NK-92 treated with Interleukin-12 subunit alpha and Interleukin-12 subunit beta, amount 100 ng/mL, for 24 hours (cell line): ENCODE data around the gene MRM2.
A peak's percentile ranks its signal among the peaks of the same experiment; 100 is the strongest.

Experiments
- DNase-seq: peaks from one replicate; lab custom pipeline; 2025; lab: John Stamatoyannopoulos, UW

The MRM2 gene

DNA sequence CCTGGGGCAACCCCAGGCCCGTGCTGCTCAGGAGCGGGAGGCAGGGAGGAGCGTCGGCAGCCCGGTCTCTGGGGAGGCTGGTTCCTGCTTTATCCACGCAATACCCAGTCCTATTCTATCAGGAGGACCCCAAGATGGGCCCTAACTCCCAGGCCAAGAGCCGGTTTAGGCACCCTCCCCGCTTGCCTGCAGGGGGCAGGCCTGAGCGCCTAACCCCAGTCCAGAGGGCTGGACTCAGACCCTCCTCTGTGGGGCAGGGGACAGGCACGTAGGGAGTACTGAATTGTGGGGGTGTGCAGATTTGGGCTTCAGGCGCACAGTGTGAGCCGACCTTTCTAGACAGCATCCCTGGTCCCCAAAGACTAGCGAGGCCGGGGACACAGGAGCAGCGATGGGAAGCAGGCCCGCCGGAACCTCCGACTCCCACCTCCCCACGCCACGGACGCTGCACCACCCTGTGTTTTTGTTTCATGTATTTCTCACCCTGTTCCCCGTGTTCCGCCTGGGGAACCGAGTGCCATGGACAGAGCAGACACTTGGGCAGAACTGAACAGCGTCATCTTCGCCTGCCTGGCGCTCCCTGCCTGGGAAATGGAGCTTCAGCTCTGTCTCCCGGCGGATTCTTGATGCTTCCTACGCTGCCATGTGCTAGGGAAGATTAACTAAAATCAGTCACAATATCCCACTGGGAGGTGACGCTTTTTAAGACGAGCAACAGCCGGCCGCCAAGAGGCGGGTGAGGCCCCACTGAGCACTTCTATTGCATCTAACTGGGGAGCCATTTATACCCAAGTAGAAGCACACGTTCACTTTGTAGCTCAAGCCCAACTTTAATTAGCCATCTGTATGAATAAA lies 5.4 kb upstream of the MRM2 start:
- no peak for DNase-seq

- no peak for DNase-seq
Measured at GRCh38 chr7:2245883-2246675, 4.1 kb upstream of the MRM2 start.

GRCh38 chr7:2244404-2244995 lies 2.5 kb upstream of the MRM2 start:
- DNase-seq: no peak

DNA sequence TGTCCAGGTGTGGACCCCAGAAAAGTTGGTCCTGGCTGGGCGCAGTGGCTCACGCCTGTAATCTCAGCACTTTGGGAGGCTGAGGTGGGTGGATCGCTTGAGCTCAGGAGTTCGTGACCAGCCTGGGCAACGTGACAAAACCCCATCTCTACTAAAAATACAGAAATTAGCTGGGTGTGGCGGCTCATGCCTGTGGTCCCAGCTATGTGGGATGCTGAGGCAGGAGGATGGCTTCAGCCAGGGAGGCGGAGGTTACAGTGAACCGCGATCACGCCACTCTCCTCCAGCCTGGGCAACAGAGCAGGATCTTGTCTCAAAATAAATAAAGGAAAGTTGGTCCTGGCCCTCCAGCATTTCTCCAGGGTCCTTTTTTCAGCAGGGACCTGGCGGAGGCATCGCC lies 1.5 kb upstream of the MRM2 start:
- DNase-seq: no peak

- DNase-seq: no peak
Measured at GRCh38 chr7:2242541-2243429, 780 bp upstream of the MRM2 start.

- no peak for DNase-seq
Measured at GRCh38 chr7:2239242-2239641, 2.8 kb downstream of the MRM2 start.

DNA sequence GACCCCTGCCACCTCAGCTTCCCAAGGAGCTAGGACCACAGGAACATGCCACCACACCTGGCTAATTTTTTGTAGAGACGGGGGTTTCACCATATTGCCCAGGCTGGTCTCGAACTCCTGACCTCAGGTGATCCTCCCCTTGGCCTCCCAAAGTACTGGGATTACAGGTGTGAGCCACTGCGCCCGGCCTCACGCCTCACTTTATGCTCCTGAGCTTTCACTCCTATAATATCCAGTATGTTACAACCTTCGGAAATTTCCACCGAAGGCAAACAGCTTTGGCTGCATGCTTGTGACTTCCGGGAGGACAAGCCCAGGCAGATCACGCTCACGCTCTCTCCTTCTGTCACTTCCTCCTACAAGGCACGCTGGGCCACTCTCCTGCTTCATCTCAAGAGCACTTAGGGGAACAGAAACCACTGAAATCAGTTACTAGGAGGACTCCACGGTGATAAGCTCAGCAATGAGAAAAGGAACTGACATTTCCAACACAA lies 4.8 kb downstream of the MRM2 start:
- no peak for DNase-seq

GRCh38 chr7:2233926-2234325 lies 8.1 kb downstream of the MRM2 start:
- no peak for DNase-seq

GRCh38 chr7:2232766-2233520 lies 9.1 kb downstream of the MRM2 start, which contains the start of gene MAD1L1:
Gene MAD1L1, minus strand, starts transcription at chr7:2232945. Its CDS starts 2,812 bp downstream, at chr7:2230133.
- peak; percentile 66 for DNase-seq

DNA sequence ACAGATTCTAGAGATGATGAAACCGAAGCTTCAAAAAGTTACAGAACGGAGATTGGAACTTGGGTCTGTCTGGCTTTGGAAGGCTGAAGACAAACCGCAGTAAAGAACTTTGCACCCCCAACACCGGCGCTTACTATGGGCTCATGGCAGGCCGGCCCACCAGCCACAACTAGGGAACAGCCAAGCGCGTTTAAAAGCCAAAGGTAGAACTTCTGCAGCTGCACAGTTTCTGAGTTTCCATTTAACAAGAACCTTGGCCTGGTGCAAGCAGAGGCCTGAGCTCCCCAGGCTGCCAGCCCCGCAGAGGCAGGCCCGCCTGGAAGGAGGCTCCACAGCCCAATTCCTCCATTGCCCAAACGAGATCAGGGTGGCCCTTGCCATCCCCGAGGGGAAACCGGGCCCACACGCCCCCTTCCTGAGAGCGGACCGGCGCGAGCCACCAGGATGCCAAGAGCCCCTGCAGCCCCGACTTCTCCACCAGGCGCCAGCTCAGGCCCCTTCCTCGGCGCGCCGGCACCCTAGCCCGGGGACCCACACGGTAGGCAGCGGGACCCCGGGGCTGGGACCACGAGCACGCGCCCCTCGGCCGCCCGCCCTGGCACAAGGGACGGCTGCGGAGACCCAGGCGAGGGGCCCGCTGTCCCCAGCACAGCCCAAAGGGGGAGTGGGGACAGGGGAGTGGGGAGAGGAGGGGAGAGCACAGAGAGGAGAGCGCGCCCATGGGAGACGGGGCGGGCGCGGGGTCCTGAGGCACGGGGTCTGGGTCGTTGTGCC lies 9.8 kb downstream of the MRM2 start:
- no peak for DNase-seq

DNA sequence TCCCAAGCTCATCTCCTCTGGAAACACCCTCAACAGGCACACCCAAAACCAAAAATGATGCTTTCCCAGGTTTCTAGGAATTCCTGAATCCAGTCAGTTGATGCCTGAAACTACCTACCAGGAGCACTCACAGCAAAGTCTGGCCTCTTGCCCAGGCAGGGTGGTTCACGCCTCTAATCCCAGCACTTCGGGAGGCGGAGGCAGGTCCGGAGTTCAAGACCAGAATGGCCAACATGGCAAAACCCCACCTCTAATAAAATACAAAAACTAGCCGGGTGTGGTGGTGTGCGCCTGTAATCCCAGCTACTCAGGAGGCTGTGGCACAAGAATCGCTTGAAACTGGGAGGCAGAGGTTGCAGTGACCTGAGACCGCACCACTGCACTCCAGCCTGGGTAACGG lies 11.1 kb downstream of the MRM2 start:
- DNase-seq: no peak

- DNase-seq: no peak
Measured at GRCh38 chr7:2230226-2230625, 11.8 kb downstream of the MRM2 start.

DNA sequence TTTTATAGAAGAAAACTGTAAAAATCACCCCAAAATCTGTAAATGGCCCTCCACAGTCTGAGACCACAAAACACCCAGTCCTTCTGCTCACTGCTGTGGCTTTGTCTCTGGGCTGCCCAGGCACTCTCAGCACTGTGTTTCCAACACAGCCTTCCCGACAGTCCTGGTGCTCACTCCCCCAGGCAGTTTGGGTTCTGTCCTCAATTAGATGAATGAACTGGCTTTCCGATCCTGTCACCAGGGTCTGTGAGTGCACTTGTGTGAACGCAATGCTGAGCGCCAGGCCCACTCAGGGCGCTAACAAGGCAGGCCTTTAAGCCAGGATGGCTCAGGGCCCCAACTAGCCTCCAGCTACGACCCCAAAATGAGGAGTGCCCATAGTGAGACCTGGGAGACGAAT lies 12.5 kb downstream of the MRM2 start:
- no peak for DNase-seq

DNA sequence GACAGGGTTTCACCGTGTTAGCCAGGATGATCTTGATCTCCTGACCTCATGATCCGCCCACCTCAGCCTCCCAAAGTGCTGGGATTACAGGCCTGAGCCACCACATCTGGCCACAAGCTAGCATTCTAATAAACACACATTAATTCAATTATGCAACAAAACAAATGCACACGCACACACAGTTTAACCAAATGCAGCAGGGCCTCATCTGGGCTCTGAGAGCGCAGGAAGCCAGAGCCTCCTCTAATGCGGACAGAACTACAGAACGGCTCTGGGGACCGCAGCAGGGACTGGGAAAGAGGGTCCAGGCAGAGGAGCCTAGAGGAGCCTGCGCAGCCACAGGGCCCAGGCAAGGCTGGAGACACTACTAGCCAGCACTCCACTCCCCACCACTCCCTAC lies 13.1 kb downstream of the MRM2 start:
- no peak for DNase-seq

DNA sequence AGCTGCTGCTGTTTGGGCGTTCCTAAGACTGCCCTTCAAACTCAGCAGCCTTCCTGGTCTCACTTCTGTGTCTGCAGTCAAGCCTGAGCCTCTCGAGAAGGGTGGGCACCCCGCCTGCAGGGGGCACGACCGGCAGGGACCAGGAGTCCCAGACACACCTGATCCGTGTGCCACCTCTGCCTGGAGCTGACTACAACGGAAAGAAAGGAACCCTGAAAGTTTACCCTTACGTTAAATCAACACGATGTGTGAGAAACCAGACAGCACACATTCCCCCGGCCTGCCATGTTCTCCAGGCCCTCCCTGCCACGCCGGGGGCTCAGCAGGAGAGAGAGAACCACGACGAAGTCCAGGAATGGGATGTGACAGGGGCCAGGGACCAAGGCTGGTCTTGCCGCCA lies 14.3 kb downstream of the MRM2 start:
- DNase-seq: no peak

DNA sequence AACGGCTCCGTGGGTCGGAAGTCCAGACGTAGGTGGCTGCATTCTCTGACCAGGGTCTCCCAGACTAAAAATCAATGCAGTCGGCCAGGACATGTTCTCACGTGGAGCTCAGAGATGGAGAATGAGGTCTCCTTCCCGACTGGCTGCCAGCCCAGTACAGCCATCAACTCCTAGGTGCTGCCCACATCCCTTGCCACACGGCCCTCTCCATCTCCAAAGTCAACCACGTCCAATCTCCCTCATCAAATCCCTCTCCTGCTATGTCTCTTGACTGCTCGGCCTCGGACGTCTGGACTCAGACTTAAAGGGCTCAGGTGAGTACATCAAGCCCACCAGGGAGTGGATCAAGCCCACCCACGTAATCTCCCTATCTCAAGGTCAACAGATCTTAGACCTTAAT lies 16.2 kb downstream of the MRM2 start:
- DNase-seq: no peak

DNA sequence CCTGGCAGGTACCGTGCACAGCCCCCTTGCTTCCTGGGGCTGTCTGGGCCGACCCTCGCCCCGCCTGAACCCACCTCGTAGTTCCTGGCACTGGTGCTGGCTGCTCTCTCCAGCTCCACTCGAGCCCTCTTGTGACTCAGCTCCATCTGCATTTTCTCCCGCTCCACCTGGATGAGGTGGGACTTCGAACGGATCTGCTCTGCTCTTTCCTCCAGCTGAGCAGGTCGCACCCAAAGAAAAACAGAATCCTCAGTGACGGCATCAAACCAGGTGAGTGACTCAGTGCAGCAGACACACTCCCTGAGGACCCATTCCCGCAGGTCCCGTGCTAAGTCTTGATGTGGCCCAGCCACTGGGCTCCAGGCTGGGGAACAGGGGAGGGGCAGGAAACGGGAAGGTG lies 16.7 kb downstream of the MRM2 start:
- no peak for DNase-seq

- no peak for DNase-seq
Measured at GRCh38 chr7:2224934-2225333, 17.1 kb downstream of the MRM2 start.

DNA sequence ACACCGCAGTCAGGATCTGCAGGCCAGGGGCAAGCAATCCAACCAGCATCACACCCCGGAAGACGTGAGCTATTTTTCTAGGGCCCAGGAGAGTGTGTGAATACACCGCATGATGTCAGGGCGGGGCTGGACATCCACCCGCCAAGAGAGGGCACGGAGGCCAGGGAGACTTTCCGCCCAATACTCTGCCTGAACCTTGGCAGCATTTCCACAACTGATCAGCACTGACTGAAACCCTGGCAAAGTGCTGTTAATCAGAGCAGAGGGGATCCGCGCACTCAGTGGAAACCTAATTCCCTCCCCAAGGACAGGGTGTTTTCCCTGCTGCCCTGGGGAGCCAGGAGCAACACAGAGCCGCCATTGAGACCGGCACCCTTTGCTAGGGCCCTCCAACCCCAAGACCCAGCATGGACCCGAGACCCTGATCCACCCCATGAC lies 17.5 kb downstream of the MRM2 start:
- no peak for DNase-seq

GRCh38 chr7:2223321-2223720 lies 18.7 kb downstream of the MRM2 start:
- no peak for DNase-seq
